ENCODE measurements around the gene LRRC28. TPM values are rescaled to one million over a fixed set of nuclear protein-coding genes. Genes with fewer than 3 reads are reported as not detected.
A peak's percentile ranks its signal among the peaks of the same experiment; 100 is the strongest.

The LRRC28 gene
- total RNA-seq, 1 donor from 2014 or later = 17.0 TPM

DNA sequence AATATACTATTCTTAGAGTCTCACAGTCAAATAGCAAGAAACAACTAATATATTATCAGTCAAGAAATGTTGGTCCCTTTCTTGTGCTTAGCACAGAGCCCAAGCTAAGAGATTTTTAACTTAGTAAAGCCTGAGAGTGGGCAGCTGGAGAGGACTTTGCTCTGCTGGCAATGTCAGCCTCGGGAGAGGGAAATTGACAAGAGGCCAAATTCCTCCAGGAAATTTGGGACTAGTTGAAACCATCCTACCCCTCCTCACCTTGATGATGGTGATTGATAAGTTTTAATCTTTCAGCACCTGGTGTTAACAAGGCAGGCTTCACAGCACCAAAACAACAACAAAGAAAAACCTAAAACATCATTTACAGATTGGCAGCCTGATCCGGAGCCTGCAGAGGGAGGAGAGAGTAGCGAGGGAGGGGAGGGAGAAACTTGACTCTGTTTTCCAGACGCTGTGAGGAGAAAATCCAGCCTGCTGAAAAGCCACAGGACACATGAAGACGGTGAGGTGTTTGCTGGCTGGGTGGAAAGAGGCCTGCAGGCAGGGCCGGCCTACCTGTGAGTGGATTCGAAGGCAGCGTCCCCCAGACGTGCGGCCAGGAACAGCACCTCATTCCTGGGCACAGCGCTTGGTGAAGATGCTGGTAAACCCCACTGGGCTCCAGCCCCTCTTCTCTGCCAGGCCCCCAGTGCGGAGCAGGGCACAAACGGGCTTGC lies 150.9 kb downstream of the LRRC28 start:
- DNase-seq = no peak

DNA sequence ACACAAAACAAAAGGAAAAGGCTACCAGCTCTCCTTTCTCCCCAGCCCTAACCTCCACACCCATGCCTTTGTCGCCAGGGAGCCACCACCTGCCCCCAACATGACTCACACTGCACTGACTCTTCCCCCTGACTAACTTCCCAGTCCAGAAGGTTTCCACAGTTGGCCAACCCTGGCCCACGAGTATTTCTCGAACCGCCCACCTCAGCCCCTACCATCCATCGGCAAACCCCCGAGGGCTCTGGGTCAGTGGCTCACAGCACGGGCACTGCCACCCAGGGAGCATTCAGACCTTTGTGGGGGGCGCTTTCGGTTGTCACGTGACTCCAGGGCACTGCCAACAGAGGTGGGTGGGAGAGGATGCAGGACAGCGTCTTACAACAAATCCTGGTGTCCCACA lies 152.3 kb downstream of the LRRC28 start:
- DNase-seq = no peak

DNA sequence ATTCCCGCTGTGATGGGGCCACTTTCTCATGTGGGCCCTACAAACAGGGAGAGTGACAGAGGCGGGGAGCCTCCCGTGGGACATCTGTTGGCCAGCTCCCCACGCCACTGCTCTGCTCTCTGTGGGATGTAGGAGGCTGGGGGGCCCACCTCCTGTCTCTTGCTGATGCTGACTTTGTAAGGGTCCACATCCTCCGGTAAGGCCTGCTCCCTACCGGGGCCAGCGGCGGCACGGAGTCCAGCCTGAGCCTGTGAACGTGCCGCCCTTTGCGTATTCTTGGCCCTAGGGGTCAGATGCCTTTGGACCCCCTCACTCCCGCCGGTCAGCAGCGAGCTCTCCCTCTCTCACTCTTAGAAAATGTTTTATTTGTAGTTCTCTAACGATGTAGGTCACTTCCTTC lies 153.2 kb downstream of the LRRC28 start:
- no peak for DNase-seq

DNA sequence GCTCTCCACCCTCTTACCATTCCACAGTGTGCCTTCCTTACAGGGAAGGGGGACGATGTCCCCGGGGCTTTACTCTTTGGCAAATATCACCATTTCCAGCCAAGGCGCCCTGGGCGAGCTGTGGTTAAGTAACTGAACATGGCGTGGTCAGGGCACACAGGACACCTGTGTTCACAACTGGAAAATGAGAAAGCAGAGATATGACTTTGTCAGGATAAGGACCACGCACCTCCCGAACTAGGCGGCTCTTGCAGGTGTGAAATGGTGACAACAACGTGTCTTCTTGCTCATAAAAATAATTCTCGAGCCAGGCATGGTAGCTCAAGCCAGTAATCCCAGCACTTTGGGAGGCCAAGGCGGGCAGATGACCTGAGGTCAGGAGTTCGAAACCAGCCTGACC lies 154.8 kb downstream of the LRRC28 start:
- no peak for DNase-seq

DNA sequence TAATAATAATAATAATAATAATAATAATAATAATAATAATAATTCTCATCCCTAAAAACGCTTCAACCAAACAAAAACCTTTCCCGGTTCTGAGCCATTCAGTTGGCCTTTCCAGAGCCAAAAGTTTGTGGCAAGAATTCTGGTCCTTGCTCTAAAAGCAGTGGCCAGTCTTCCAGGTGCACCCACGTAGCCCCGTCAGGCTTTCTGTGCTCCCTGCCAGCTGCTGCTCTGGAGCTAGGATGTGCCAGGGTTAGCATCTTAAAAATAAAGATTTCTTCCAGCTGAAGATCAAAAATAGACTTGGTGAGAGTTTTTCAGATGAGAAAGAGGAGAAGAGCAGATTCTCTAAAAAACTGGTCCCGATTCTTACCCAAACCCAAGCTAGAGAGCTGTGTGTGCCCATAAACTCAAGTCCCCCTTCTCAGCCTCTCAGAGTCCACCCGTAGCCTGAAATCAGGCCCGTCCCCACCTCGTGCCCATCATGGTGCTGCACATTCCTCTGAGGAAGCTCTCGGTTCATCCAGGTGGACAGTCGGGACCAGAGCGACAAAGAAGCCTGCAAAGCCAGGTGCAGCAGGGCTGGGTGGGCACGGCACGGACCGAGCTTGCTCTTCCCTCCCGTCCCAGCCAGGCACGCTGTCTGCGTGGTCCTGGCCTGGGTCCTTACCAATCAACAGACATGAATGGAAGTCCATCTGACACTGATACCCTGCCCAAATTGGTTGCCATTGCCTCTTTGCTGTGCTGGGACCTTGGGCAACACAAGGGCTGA lies 155.6 kb downstream of the LRRC28 start:
- no peak for DNase-seq

DNA sequence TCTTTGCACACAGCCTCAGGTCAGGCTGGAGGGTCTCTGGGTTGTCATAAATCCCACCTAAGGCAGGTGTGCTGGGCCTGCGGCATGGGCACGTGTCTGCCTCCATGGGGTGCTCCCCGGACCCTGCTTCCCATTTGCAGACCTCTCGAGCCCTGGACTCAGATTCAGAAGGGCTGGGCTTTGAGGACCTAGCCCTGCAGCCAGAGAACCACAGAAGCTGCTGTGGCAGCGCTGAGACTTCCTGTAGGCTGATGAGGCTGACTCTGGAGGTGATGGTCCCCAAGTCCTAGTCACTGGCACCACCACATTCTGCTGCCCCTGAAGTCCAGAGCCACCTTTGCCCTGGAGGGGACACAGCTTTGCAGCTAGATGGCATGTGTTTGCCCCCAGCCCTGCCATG lies 156.4 kb downstream of the LRRC28 start:
- DNase-seq = no peak

DNA sequence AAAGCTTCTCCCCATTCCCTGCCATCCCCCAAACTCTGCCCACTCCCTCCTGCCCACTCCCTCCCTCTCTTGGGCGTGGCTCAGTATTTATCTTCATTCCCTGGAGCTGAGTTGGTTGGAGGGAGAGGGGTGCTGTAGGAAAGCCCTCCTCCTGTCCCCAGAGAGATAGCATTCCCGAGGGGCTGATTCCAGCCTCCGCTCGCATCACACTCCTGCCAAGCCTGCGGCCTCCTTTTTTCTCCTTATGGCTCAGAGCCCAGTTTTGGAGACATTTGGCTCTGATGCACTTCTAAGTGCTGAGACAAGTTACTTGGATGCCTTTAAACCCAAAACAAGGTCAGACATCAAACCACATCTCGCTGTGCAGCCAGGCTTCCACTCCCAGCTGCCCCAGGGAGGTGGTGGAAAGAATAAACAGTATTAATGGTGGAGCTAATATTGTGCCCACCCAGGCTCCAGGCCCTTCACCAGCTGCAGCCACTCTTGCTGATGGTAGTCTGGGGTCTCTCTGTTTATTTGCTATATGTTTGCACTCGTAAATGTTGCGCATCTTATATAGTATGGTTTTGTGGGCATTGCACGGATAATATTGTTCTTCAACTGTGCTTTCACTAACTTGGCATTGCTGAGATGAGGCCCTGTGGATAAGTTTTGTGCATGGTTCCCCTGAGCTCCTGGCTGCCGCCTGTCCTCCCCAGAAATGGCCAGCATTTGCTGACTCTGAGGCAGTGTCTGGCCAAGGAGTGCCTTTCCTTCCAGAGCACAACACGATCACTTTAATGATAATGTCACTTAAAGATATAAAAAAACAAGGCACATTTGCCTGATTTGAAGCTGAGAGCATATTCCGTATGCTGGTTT lies 157.2 kb downstream of the LRRC28 start:
- DNase-seq = no peak

DNA sequence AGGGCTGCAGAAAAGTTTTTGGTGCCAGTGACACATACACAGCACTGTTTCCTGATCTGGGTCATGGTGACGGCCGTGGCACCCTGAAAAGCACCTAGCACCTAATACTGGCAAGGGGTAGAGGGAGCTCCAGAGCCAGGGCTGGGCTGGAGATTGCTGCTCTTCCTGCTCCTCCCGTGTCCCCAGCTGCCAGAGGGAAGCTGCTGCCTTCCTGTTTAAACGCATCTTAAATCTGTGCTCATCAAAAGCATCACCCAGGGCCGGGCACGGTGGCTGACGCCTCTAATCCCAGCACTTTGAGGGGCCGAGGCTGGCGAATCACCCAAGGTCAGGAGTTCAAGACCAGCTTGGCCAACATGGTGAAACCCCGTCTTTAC lies 157.8 kb downstream of the LRRC28 start:
- DNase-seq = peak; percentile 75

DNA sequence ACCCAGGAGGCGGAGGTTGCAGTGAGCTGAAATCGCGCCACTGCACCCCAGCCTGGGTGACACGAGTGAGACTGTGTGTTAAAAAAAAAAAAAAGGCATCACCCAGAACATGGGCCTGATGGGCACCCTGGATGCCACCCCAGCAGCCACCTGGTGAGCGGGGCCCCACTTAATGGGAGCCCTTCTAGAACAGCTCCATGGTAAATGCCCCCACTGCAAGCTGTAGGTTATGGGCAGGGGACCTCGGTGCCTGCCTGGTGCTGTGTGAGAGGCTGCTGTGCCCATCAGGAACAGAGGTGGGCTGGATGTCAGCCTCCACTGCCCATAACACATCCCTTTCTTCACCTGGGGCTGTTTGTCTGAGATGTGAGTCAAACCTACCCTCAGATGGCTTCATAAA lies 158.3 kb downstream of the LRRC28 start:
- no peak for DNase-seq

DNA sequence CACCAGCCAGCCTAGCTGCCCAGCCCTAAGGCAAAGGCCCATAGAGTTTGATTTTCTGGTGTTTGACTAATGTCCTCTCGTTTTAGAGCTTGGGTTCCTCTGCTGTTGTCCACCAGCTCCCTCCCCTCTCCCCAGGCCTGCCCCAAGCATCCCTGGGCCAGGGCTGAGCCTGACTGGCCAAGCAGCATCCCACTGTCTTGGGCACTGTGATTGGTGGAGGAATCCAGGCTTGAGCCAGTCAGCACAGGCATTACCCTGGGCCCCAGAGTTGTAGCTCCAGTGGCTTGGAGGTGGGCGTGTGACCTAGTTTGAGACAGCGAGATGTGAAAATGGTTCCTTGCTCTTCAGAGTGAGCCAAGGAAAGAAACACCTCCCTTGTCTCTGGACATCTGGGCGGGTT lies 159.2 kb downstream of the LRRC28 start:
- DNase-seq = no peak

DNA sequence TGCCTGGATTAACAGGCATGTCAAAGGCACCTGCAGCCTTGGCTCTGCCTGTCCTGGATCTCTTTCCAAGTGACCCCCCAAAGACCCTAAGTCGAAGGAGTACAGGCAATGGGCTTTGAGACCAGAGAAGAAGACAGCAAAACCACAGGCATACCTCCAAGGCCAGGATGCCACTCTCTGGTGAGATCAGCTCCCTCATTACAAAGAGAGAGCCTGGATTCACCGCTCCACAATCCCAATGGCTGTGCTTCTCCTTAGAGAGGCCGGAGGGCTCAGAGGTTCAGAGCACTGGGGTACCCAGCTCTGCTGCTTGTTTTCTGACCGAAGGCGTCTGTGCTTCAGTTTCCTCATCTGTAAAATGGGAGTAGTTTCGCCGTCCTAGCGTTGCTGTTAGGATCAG lies 160.0 kb downstream of the LRRC28 start:
- no peak for DNase-seq

DNA sequence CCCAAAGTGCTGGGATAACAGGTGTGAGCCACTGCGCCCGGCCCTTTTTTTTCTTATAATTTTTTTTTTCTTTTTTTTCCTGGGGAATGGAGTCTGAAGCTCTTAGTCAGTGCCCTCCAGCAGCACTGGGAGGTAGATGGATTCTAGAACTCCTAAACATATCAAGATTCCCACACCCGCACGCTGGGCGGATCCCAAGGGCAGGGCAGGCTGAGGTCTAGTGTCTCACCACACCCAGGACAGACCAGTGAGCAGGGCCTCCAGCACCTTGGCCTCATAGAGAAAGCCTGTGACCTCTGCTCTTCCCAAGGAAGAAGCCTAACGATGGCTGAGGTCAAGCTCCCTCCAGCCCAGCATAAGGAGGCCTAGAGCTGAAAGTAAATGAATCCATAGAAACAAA lies 160.8 kb downstream of the LRRC28 start:
- no peak for DNase-seq

DNA sequence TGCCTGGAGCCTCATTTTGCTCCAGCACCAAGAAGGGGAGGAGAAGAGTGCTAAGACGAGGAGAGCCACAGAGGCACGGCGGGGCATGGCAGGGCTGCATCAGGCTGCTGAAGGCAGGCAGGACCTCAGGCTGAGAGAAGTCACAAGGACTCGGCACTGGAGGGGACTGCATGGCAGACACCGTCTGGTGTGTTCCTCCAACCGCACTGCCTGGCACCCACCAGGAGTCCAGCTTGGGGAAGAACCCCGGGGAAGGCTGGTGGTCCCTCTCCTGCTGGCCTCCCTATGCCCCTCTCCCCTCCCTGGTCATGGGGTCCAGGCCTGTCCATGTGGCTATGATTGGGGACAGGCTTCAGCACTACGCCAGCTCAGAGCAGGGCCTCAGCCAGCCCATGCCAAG lies 161.3 kb downstream of the LRRC28 start:
- no peak for DNase-seq

DNA sequence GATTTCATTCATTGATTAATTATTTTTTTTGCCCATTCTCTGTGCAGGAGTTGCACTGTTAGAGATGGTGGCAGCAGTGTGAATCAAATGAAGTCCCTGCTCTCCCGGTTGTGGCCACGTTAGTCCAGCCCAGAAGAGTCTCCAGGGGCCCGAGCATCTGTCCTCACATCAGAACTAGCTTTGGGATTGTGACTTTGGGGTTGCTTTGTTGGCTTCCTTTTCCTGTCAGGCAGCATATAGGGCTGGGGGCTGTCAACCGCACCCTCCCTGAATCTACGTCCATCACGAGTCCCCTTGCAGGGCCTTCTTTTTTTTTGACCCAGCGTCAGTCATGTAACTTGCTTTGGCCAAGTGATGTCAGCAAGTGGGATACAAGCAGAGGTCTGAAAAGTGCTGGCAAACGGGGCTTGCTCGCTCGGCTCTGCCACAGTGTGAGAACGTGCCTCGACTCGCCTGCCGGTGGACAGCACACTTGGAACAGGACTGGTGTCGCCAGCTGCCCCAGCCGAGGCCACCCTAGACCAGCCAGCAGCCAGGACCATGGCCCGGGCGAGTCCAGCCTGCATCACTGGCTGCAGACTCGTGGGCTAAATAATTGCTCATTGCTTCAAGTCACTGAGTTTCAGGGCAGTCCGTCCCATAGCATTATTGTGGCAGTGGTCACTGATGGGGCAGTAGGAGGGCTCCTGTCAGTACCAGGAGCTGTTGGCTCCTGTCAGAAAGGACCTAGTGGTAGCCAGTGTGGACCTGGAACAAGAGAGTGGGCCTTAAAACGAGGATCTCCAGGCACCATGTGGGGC lies 162.9 kb downstream of the LRRC28 start:
- DNase-seq = no peak

DNA sequence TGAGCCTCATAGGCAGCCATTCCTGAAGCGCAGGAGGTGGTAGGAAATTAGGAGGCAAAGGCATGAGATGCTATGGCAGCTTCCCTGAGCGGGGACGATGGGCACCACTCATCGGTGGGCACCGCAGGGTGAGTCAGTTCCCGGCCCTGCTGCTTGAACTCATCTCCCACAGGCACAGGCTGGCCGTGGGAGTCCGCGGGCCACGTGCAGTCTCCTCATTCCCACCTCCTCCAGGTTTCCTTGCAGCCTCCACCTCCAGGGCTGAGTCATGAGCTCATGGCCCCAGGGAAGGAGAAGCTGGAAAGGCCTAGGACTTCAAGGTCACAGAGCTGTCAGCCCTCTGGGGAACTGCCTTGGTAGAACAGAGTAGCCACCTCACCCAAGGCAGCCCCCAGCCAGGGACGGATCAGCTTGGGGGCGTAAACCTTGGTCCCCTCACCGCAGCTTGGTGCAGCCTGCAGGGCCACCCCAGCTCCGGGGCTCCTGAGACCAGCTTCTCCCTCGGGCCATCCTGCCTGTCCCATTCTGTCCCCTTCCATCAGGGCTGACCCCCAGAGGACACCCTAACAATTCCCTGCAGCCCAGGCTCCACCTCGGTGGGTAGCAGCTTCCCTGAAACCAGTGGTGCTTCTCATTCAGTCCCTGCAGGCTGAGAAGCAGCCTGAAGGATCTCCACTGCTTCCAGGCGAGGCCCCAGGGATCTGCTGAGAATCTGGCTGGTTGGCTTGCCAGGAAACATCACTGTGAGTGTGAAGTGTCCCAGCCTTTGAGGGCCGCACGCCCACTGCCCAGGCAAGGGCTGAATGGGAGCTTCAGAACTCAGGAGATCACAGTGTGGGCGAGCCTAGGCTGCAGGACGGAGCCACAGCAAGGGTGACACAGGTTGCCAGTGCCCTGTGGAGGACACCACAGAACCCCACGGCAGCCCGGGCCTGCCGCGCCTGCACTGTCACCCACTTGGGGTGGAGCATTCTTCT lies 163.8 kb downstream of the LRRC28 start:
- no peak for DNase-seq

DNA sequence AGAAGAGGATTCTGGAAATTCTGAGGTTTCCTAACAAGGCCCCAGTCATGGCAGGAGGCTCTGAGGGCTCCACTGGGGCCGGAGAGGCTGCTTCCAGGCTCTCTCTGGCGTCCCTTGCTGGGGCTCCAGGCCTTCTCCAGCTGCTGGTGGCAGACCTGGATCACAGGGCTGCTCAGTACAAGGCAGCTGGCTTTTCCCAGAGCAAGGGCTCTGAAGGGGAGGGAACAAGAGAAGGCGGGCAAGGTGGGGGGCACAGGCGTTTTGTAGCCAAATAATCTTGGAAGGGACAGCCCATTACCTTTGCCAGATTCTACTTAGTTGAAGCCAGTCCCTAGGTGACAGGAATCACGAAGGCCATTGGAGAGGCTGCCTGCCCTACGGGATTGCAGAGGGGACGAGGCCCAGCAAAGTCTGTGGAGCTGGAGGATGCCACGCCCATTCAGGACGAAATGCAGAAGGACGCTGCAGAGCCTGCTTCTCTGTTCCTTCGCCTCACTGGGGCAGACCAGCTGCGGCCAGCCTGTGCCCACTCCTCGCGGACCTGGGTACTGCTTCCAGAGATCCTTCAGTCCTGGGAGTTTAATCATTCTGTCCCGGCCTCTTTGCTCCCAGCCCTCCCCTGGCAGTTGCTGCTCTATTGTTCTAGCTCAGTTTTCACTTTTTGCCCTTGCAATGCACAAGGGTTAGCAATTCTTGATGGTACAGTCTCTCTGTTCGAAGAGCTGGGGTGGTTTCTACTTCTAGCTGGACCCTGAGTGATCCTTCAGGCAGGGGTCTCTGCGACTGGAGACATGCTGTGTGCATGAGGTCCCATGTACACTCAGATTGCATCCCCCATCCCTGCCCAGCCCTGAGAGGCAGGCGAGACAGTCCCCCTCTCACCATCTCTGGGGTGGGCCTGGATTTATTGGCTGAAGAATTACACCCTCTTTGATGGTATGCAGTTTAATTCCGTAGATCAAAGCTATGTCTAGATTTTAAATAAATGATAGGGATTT lies 165.2 kb downstream of the LRRC28 start:
- DNase-seq = no peak

DNA sequence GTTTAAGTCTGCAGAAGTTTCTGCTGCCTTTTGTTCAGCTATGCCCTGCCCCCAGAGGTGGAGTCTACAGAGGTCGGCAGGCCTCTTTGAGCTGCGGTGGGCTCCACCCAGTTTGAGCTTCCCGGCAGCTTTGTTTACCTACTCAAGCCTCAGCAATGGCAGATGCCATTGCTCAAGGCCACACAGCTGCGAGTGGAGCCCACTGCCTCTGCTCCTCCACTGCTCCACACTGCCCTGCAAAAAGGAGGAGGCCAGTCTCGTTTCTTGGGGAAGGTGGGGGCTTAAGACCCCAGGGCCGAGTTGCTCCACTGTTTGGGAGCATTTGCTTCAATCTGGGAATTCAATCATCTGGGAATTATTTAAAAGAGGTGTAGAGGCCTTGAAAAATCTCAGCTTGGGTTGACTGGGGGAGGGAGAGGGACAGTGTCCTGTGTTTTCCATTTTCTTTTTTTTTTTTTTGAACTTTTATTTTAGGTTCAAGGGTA lies 169.9 kb downstream of the LRRC28 start:
- DNase-seq = no peak

DNA sequence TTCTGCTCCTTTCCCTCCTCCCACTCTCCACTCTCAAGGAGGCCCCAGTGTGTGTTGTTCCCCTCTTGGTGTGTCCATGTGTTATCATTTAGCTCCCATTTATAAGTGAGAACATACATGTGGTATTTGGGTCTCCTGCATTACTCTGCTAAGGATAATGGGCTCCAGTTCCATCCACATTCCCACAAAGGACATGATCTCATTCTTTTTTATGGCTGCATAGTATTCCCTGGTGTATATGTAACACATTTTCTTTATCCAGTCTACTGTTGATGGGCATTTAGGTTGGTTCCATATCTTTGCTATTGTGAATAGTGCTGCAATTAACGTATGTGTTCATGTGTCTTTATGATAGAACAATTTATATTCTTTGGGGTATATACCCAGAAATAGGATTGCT lies 170.5 kb downstream of the LRRC28 start:
- no peak for DNase-seq

DNA sequence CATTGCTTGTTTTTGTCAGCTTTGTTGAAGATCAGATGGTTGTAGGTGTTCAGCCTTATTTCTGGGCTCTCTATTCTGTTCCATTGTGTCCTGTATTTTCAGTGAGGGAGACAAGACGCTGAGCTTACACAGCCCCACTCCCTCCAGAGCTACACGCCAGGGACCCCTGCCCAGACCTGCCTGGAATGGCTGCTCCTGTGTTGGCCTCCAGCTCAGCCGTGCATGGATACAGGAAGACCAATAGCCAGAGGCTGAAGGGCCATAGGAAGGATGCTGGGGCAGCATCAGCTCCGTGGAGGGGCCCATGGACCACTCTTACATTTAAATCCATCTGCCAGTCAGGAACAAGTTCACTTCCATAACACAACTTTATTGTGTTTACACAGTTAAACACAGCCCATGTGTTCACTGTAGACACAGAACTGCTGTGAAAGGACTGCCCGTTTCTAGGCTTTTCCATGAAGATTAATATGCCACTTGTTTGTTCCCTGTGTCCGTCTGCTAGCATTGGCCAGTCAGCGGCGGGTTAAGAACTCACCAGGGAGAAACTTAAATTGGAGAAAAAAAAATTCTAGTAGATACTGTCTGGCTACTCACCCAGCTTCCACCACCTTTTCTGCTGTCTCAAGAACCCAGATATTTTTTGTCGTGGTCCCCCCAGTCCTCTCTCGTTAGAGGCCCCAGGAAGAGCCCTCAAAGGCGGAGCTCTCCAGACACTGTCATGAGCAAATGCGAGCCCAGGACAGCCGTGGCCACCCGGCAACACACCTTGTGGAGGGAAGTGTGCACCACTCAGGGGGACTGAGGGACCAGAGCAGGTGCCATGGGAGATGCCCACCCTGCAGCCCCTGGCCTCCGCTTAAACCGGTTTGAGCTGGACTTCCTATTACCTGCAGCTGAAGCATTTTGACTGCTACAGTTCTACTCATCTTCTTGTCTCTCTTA lies 172.2 kb downstream of the LRRC28 start:
- DNase-seq = no peak
